ENCODE measurements around the gene LPP. TPM values are rescaled to one million over a fixed set of nuclear protein-coding genes. Genes with fewer than 3 reads are reported as not detected.

The LPP gene
- polyA plus RNA-seq, 3 donors, result 24.5 to 26.1 (median 25.4) TPM

- DNase-seq (ENCODE audit: low read depth in 3 of 3, low spot score in 2 of 3), result no peak
Observed at GRCh38 chr3:188389711-188390342, 235.9 kb downstream of the LPP start.

DNA sequence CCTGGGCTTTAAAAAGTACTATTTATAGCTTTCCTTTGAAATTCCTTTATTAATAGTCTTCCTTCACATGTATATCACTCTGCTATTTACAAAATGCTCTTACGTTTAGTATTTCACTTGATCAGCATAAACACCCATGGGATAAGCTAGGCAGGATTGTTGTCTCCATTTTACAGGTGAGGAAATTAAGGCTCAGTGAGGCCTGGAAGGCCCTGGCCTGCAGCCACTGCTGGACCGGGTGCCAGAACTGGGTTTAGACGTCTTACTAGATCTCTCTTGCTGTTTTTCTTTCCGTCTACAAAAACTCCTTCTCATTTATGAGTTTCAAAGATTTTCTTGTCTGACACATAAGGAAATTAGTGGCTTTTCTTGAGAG, 236.4 kb downstream of the LPP start:
- no peak for DNase-seq (ENCODE audit: low read depth in 3 of 3, low spot score in 2 of 3)

DNA sequence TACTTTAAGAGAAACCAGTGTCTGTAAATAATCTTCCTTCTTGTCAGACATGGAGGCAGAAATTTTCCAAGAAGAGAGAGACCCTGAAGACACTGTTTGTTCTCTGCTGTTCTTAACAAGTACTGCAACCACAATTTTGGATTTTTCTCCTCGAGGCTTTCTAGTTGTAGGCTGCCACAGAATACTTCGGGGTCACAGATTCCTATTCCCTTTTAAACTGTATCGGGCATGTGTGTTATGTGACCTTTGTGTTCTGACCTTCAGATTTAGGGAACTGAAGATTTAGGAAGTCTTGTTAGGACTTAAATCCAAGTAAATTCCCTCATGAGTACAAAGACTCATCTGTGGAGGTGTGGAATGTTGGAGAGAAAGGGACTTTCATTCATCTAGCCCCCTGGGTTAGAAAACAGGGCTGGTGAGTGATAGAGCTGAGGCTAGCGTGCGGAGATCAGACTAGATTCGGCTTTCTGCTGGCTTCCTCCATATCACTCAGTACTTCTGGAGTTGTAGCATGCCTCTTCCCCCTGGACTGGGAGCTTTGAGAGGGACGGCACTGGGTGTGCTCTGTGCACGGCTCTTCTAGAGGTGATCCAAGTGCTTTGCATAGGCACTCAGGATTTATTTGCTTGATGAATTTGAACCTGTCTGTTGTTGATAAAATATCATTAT, 237.0 kb downstream of the LPP start:
- DNase-seq (ENCODE audit: low read depth in 3 of 3, low spot score in 2 of 3), result no peak

DNA sequence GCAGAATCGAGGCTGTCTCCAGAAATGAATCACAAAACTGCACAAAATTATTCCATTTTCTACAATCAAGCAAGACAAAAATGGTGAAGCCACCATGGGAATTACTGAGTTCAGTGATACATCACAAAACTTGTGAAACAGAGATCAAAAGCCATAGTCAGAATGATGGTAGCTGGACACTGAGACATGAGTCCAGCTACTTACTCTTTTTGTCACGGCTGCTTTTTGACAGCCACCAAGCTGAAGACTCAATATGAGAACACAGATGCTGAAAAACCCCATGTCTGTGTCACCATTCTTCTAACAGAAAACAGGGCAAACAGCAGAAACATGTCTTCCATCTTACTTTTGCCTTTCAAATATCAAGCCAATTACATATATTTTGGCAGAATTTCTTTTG, 237.6 kb downstream of the LPP start:
- no peak for DNase-seq (ENCODE audit: low read depth in 3 of 3, low spot score in 2 of 3)

DNA sequence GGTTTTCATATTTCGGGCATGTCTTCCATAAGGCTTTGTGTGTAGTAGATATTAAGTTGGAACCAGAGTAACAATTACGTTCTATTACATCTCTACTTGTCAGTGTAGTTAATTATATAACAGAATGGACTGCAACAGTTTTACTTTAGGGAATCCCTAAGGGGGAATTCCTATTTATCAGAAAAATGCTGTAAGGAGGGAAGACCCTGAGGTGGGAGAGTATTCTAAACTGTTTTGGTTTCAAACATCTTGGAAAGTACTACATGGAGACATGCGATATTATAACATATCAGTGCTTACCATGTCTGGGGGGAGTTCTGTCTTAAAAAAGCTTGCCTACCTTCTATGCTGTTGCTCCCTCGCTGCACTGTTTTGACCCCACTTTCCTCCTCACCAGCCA, 238.1 kb downstream of the LPP start:
- no peak for DNase-seq (ENCODE audit: low read depth in 3 of 3, low spot score in 2 of 3)

DNA sequence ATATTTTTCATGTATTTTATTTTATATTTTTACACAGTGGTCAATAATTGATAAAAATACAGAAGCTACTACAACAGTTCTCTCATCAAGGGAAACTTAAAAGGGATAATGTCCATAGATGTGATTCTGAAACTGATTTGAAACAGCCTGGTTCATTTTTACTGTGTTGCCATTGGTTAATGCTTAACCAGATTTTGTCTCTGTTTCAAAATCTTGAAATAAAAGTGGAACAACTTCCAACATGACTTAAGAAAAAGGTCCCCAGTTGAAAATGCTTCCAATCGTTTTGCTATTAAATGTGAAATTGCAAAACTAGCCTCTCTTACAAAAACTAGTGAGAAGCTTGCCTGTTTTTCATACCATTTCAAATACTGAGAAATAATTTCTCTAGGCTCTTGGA, 240.7 kb downstream of the LPP start:
- DNase-seq (ENCODE audit: low read depth in 3 of 3, low spot score in 2 of 3), result no peak

DNA sequence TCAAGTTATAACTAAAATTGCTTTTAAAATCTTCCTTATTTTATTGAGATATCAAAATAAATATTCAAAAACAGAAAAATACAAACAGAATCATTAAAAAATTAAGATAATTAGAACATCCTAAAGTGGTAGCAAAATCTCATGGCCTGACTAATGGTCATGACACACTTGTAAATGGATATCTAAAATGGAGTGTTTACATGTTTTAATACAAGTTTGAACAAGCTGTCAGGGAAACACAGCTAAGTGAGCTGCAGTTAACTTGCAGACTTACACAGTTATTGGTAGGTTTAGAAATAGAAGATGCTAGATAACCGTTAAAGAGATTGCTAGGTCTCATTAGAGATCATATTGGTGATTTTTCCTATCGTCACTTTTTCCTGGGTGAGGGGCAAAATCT, 242.3 kb downstream of the LPP start:
- no peak for DNase-seq (ENCODE audit: low read depth in 3 of 3, low spot score in 2 of 3)

DNA sequence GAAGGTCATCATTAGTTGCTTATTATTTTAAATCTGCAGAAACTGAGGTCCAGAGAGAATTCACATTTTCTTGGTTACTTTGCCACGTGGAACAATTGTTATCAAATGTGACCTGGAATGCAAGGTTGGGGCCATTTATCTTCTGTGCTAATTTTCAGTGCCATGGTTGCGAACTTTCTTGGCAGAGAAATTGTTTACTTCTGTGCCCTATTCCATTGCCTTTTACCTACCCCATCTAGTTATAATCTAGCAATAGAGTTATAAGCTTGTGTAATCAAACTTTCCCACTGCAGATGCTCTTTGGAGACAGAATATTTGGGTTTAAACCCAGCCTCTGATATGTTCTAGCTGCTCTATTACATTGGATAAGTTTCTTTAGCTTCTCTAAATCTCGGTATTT, 242.9 kb downstream of the LPP start:
- no peak for DNase-seq (ENCODE audit: low read depth in 3 of 3, low spot score in 2 of 3)

- DNase-seq (ENCODE audit: low read depth in 3 of 3, low spot score in 2 of 3), result no peak
Observed at GRCh38 chr3:188397766-188398705, 244.1 kb downstream of the LPP start.

GRCh38 chr3:188400494-188401243, 246.7 kb downstream of the LPP start:
- no peak for DNase-seq (ENCODE audit: low read depth in 3 of 3, low spot score in 2 of 3)

DNA sequence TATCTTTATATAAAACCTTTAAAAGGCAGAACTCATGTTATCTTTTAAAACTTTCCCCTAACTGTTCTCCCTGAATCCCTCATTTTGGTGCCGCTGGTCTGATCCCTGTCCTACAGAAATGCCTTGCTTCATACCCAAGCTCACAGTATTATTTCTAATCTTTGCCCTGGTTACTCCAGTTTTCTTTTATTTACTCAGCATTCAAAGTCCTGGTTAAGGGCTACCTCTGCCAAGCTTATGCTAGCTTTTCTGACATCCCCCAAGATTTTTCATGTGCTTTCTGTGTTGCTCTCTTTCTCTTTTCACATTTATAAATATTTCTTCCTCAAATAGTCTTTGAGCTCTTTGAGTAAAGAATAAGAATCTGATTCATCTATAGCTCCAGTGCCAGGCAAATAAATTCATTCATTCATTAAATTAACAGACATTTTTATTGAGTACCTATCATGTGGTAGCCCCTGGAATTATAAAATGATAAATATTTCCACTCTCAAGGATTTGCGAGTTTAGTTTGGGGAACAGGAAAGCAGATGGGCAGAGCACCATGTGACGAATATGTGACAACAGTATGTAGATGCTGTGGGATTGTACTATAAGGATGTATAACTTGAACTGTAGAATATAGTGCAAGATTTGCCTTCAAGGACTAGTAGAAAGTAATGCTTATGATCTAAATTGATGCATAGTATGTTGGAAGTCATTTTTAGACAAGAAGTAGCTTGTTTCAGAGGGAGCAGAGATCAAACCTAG, 247.5 kb downstream of the LPP start:
- no peak for DNase-seq (ENCODE audit: low read depth in 3 of 3, low spot score in 2 of 3)

DNA sequence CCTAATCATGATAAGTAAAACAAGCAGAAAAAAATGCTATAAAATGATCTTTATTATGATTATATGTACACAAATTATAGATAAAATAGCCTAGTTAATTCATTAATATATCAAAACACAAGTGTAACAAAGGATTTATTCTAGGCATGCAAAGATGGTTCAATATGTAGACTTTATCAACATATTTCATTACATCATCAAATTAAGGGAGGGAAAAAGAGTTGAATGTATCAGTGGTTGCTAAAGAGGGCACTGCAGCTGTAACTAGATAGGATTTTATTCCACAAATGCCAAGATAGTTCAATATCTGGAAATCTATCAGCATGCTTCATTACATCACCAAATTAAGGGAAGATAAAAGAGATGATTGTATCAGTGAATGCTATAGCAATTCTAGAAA, 248.3 kb downstream of the LPP start:
- DNase-seq (ENCODE audit: low read depth in 3 of 3, low spot score in 2 of 3), result no peak

GRCh38 chr3:188403404-188403803, 249.4 kb downstream of the LPP start:
- DNase-seq (ENCODE audit: low read depth in 3 of 3, low spot score in 2 of 3), result no peak

DNA sequence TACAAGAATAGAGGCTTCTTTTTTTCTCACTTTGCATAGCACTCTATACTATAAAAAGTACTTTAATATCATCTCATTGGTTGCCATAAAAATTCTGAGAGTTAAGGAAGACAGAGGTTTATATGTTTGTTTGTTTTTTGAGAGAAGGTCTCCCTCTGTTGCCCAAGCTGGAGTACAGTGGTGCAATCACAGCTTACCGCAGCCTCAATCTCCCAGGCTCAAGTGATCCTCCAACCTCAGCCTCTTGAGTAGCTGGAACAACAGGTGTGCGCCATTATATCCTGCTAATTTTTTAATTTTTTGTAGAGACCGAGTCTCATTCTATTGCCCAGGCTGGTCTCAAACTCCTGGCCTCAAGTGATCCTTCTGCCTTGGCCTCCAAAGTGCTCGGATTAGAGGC, 250.2 kb downstream of the LPP start:
- DNase-seq (ENCODE audit: low read depth in 3 of 3, low spot score in 2 of 3), result no peak

GRCh38 chr3:188404701-188405100, 250.7 kb downstream of the LPP start:
- no peak for DNase-seq (ENCODE audit: low read depth in 3 of 3, low spot score in 2 of 3)

DNA sequence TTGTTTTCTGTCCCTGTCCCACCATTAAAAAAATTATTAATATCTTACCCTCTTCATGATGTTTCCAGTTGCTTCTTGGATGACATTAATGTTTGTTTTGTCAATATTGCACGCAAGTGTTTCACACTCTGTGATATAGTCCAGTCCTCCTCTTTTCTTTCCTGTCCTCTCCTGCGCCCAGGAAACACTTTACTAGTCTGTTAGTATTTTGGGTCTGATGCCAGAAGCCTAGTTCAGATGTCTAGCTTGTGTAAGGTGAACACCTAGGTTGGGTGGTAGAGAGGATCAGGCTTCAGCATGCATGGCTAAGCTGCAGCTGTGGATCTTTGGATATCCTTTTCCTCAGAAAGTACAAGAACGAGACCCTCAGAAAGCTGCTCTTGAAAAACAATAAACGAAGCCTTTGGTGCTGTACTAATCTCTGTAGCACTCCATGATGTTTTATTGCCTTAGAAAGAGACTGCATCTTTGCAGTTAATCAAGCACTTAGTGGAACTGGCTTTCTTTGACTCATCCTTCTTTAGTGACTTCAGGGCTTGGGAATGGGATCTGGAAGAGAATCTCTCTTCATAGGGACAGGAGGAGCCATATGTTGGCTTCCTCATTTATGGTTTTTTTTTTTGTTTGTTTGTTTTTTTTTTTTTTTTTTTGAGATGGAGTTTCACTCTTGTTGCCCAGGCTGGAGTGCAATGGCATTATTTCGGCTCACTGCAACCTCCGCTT, 253.4 kb downstream of the LPP start:
- DNase-seq (ENCODE audit: low read depth in 3 of 3, low spot score in 2 of 3), result no peak

DNA sequence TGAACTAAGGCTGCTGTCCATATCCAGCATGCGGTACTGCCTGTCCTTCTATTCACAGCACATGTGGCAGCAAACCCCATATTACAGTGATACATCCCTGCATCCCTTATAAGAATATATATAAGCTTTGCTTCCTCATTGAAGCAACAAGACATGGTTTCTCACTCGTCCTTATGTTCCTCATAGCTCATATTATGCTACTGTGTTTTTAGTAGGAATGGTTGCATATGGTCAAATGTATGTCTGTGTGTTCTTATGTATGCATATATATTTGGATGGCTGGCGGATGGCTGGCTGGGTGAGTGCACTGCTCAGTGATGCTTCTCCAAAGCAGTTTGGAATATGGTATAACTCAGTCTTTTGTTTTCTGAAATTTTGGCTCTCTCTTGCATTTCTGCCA, 254.9 kb downstream of the LPP start:
- DNase-seq (ENCODE audit: low read depth in 3 of 3, low spot score in 2 of 3), result no peak

GRCh38 chr3:188411750-188412149, 257.8 kb downstream of the LPP start:
- DNase-seq (ENCODE audit: low read depth in 3 of 3, low spot score in 2 of 3), result no peak

DNA sequence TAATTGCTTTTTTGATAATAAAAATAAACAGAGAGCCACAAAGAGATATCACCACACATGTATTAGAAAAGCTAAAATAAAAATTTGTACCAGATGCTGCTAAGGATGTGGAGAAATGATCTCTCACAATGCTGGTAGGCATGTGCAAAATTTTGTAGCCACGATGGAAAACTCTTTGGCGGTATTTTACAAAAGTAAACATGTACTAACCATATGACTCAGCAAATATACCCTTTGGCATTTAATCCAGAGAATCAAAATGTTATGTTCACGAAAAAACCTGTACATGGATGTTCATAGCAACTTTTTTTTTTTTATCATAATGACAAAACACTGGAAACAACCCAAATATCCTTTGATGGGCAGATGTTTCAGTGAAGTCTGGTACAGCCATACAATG, 261.2 kb downstream of the LPP start:
- DNase-seq (ENCODE audit: low read depth in 3 of 3, low spot score in 2 of 3), result no peak

GRCh38 chr3:188416041-188416440, 262.1 kb downstream of the LPP start:
- no peak for DNase-seq (ENCODE audit: low read depth in 3 of 3, low spot score in 2 of 3)

Data from right renal cortex interstitium (tissue), 3 donors.